Muscle of back (tissue), 11 donors: ENCODE measurements around the gene COMMD2. TPM values are rescaled to one million over a fixed set of nuclear protein-coding genes. Genes with fewer than 3 reads are reported as not detected.

Source experiments
- DNase-seq, 3 donors: peaks; one replicate each; pipeline versions ENCODE4 v3.0.0 to v3.0.0-alpha.2; 2013
- polyA plus RNA-seq, 10 donors: library from polyadenylated mRNA; unstranded; fragments of 120-200 nt; gene quantifications; one replicate each; pipeline ENCODE4 v1.2.1, GENCODE V29; 2013; ENCODE audit not compliant: insufficient read length in 10 of 10

Gene COMMD2
- polyA plus RNA-seq, 10 donors = 27.7 to 39.9 (median 36.3) TPM

DNA sequence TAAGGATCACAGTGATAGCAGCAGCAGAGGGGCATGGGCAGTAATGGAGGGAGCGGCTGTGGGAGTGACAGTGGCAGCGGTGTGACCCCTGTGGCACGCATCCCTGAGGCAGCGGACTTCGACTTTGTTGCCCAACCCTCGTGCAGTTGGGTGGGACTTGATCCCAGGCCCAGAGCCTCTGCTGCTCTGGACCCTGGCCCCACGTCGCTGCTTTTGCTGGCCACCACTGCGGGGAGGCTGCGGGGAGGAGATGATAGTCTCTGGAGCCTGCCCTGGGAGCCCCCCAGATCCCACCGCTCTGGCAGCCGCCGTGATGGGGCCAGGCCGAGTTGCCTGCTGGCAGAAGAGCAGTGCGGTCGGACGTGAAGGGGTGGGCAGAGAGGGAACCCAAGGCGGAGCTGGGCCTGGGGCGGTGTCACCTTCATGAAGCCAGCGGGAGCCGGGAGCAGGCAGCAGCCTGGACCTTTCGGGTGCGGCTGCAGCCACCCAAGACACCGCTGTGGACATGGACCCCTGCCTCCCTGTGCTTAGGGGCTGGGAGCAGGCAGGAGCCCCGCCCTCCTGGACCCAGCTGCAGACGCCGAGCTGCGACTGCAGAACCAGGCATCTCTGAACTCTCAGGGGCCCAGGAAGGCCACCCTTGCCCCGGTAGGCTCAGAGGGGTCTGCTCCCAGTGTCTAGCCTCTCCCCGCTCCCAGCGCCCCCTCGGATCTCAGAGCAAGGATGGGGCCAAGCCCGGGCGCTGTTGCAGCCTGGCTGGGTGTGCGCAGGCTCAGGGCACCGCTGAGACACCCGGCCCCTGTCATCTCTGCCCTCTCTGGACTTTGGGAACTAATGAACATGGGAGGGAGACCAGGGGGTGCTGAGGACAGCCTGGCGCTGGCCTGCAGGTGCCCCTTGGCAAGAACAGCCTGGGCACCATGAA is 38.3 kb downstream of the COMMD2 start:
- no peak for DNase-seq

DNA sequence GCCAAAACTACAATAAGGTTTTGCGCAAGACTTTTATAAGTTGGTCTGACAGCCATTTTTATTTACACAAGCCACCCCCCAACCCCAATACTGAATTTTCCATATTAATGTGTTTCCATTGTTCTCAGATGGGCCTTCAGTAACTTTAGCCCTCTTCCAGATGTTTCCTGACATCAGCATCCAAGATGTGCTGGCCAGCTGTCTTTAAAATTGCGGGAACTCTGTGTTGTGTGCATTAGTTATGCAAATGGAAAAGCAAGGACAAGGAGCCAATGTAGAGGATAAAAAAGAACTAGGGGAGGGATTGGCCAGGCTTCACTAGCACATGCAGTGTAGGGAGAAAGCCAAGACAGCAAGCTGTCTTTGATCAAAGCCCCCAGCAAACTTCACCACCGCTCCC is 45.4 kb downstream of the COMMD2 start:
- peak; percentile 89 to 96 (median 91) for DNase-seq

DNA sequence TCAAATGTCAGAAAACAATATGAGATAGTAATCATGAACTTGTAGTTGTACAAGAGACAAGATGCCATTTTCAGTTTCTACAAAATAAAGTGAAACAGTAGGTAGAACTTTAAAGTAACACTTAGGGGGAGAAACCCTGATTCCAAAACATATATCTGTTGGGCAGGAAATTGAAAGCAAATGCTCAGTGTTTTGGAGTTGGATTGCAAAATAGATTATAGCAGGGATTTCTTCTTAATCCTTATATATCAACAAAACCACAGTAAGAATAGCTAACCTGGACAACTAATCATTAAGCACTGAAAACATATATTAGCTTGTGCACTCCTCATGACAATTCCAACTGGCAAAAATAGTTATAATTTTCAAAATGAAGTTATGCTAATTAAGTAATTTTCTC is 46.9 kb downstream of the COMMD2 start:
- DNase-seq = no peak

DNA sequence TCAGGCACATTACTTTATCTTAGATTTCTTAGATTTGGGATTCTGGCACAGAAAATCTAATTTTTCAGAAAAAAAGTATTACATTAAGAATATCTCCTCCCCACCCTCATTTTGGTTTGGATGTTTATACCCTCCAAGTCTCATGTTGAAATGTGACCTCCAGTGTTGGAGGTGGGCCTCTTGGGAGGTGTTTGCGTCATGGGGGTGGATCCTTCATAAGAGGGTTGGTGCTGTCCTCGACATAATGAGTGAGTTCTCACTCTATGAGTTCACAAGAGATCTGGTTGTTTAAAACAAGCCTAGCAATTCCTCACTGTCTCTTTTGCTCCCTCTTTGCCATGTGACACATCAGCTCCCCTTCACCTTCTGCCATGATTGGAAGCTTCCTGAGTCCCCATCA is 48.8 kb downstream of the COMMD2 start:
- DNase-seq = peak in 2 of 3 donors; percentile 24 to 34

DNA sequence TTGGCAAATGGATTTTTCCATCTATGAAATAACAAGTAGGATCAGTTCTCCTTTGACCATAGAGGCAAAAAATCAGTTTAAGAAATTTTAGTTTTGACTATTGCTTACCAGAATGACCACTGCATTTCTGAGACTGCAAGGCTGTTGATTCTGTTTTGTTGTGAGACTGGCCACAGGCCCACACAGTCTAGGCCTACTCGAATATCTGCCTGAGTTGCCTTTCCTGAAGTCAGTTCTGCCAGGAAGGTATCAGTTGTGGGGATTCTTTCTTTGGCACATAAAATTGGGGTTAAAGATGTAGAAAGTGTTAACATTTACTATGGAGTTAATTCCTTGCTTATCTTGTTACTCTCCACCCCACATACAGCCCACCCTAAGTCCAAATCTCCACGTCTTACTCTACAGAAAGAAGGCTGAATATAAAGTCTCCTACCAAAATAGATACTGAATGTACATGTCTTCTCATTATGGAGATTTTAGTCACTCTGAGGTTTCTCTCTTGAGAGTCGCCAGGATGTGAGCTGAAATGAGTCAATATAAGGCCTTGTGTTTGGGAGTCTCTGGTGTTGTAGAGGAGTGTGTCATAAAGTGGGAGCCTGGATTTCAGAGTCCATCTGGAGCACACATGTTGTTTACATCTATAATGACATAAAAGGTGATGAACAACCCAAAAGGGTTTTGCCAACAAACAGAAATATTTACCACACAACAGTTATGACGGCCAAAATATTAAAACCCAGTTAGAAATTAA is 49.4 kb downstream of the COMMD2 start:
- DNase-seq = peak in 2 of 3 donors; percentile 60 to 82

DNA sequence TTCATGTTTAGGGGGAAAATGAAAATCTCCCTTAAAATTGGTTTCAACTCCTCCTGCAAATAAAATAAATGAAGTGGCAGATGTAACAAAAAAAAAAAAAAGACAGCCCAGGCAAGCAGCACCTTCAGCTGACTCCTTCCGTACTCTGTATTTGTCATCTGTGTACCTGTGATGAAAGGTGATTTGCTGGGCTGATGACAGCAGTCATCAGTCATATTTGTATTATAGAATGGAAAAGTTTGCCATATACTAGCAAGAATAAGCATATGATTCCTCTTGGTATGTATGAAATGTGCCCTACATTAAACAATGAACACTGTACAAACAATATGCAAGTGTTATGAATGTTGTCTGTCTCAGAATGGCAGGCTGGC is 50.3 kb downstream of the COMMD2 start:
- no peak for DNase-seq

DNA sequence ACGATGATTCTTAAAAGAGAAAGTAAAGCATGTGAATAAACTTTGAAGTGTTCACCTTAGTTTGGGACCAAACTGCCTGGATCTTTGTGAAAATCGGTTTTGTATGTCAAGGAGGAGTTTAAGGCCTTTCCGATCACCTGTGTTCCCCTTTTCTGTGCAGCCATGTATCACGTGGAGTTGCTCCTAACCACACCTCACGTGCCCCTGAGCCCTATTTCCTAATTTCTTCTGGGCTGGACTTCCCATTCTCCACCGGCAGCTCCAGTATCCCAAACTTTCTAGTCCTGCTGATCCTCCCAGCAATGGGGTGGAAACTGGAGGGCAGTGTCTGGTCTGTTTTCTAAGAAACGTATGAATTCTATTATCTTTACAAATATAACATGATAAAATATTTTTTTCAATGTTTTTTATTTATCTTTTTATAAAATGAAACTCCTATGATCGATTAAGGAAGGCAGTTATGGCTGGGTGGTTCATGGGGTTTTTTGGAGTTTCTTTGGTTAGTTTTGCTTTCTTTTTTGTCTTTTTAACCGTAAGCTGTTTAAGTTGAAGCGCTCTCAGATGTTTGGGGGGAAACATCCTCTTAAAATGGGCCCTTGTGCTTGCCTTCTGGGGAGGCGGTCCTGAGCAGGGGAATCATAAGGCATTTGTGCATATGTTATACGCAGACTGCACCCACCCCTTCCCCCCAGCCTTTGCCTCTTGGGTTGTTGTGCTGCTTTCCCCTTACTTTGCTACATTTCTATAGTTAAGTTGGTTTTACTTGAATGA is 50.9 kb downstream of the COMMD2 start:
- no peak for DNase-seq

Other genes starting within 250 kb of the COMMD2 start
- 100 to 1,000 TPM in 1 of 10 donors, 10 to 100 TPM in 9; 62.6 to 110 (median 72.5) TPM for gene WWTR1, start 94.5 kb downstream of the COMMD2 start, polyA plus RNA-seq
- under 1 TPM in 3 of 10 donors, not detected in 7; 0.20 to 0.32 (median 0.20) TPM for gene ANKUB1, start 40.1 kb upstream of the COMMD2 start, polyA plus RNA-seq
- gene RNF13, start 60.7 kb upstream of the COMMD2 start, polyA plus RNA-seq = 10 to 100 TPM; 36.8 to 46.8 (median 41.4) TPM
- 100 to 1,000 TPM; 226 to 291 (median 257) TPM for gene PFN2, start 218.4 kb upstream of the COMMD2 start, polyA plus RNA-seq